Fibroblast of pulmonary artery (primary cell): ENCODE data around the gene TOPBP1.

Experiments
- DNase-seq: peaks from one replicate; pipeline ENCODE4 v3.0.0-alpha.2; 2010; ENCODE audit warnings: low read depth
- H3K4me3 ChIP-seq: replicated peaks from 2 replicates; pipeline ENCODE4 v1.5.1; 2011; ENCODE audit warnings: low read depth, mild to moderate bottlenecking, control low read depth, low read length, moderate library complexity
- CTCF ChIP-seq: IDR thresholded peaks from 2 replicates; pipeline ENCODE4 v1.5.1; 2011; ENCODE audit warnings: mild to moderate bottlenecking, control low read depth, low read length, inconsistent platforms; ENCODE audit errors: missing control alignments

The TOPBP1 gene

GRCh38 chr3:133608388-133608787, 53.4 kb downstream of the TOPBP1 start:
- H3K4me3 ChIP-seq, result no peak overlapping the region
- no peak for TF ChIP-seq CTCF
- DNase-seq, result no peak

- no peak overlapping the region for H3K4me3 ChIP-seq
- TF ChIP-seq CTCF, result no peak
- DNase-seq, result no peak
Observed at GRCh38 chr3:133607816-133608215, 53.9 kb downstream of the TOPBP1 start.

- H3K4me3 ChIP-seq, result no peak overlapping the region
- DNase-seq, result no peak
- no peak for TF ChIP-seq CTCF
Observed at GRCh38 chr3:133606902-133607301, 54.8 kb downstream of the TOPBP1 start.

GRCh38 chr3:133606342-133606741, 55.4 kb downstream of the TOPBP1 start:
- DNase-seq, result no peak
- H3K4me3 ChIP-seq, result no peak overlapping the region
- TF ChIP-seq CTCF, result no peak

- H3K4me3 ChIP-seq, result no peak overlapping the region
- TF ChIP-seq CTCF, result no peak
- DNase-seq, result no peak
Observed at GRCh38 chr3:133600572-133601081, 61.1 kb downstream of the TOPBP1 start.

GRCh38 chr3:133599280-133599679, 62.5 kb downstream of the TOPBP1 start:
- DNase-seq, result no peak
- H3K4me3 ChIP-seq, result no peak overlapping the region
- no peak for TF ChIP-seq CTCF

- H3K4me3 ChIP-seq, result no peak overlapping the region
- TF ChIP-seq CTCF, result no peak
- DNase-seq, result no peak
Observed at GRCh38 chr3:133598405-133598804, 63.3 kb downstream of the TOPBP1 start.
